ENCODE data around the gene ALDH16A1.
"Not testable (repeated sequence)": the region's sequence is repeated elsewhere in the genome, so short reads cannot be mapped to it uniquely, and the experiment has no call there.

Gene ALDH16A1

GRCh38 chr19:49442771-49443365 is 10.2 kb upstream of the ALDH16A1 start:
- H3K9me3 ChIP-seq (ENCODE audit: control insufficient read depth, low read length): no peaks in the 10 kb centered on the region
- H3K27me3 ChIP-seq (replicated peaks; ENCODE audit: control insufficient read depth, insufficient read depth, low read length): peaks cover 40% of the 10 kb centered on the region
- H3K4me3 ChIP-seq (ENCODE audit: low read length): peak overlapping the region; percentile 85
- peaks cover 8% of the 10 kb centered on the region for H3K4me1 ChIP-seq (ENCODE audit: control insufficient read depth, insufficient read depth, low read length)
- H3K36me3 ChIP-seq (ENCODE audit: control insufficient read depth, insufficient read depth, low read length, severe bottlenecking): no peaks in the 10 kb centered on the region
- DNase-seq (ENCODE audit: low read depth): peak; percentile 88
- H3K9ac ChIP-seq (ENCODE audit: low read length): peak overlapping the region; percentile 84

- Histone ChIP-seq H3K4me1 (ENCODE audit: control insufficient read depth, insufficient read depth, low read length) (peaks cover 10% of the 10 kb centered on the region), H3K9ac (ENCODE audit: low read length) (peak overlapping the region; percentile 84), H3K36me3 (ENCODE audit: control insufficient read depth, insufficient read depth, low read length, severe bottlenecking) (no peaks in the 10 kb centered on the region), H3K27me3 (replicated peaks; ENCODE audit: control insufficient read depth, insufficient read depth, low read length) (peaks cover 34% of the 10 kb centered on the region), H3K9me3 (ENCODE audit: control insufficient read depth, low read length) (no peaks in the 10 kb centered on the region), H3K4me3 (ENCODE audit: low read length) (peak overlapping the region; percentile 85)
- peak; percentile 97 for DNase-seq (ENCODE audit: low read depth)
These were observed 9.5 kb upstream of the ALDH16A1 start for GRCh38 chr19:49443366-49444099.

- Histone ChIP-seq H3K4me3 (ENCODE audit: low read length) (peak overlapping the region; percentile 85), H3K27me3 (replicated peaks; ENCODE audit: control insufficient read depth, insufficient read depth, low read length) (peaks cover 27% of the 10 kb centered on the region)
- DNase-seq (ENCODE audit: low read depth); H3K36me3 ChIP-seq (ENCODE audit: control insufficient read depth, insufficient read depth, low read length, severe bottlenecking); H3K4me1 ChIP-seq (ENCODE audit: control insufficient read depth, insufficient read depth, low read length); H3K9ac ChIP-seq (ENCODE audit: low read length); H3K9me3 ChIP-seq (ENCODE audit: control insufficient read depth, low read length): not testable (repeated sequence)
These were observed 8.8 kb upstream of the ALDH16A1 start for GRCh38 chr19:49444100-49444700.

GRCh38 chr19:49445997-49446396 is 7.0 kb upstream of the ALDH16A1 start:
- Histone ChIP-seq H3K4me3 (ENCODE audit: low read length) (no peak overlapping the region), H3K9ac (ENCODE audit: low read length) (no peak overlapping the region), H3K9me3 (ENCODE audit: control insufficient read depth, low read length) (no peaks in the 10 kb centered on the region), H3K4me1 (ENCODE audit: control insufficient read depth, insufficient read depth, low read length) (peaks cover 17% of the 10 kb centered on the region), H3K36me3 (ENCODE audit: control insufficient read depth, insufficient read depth, low read length, severe bottlenecking) (peaks cover 2% of the 10 kb centered on the region), H3K27me3 (replicated peaks; ENCODE audit: control insufficient read depth, insufficient read depth, low read length) (peaks cover 9% of the 10 kb centered on the region)
- no peak for DNase-seq (ENCODE audit: low read depth)

GRCh38 chr19:49447485-49448431 is 5.3 kb upstream of the ALDH16A1 start:
- peaks cover 13% of the 10 kb centered on the region for H3K4me1 ChIP-seq (ENCODE audit: control insufficient read depth, insufficient read depth, low read length)
- H3K27me3 ChIP-seq (replicated peaks; ENCODE audit: control insufficient read depth, insufficient read depth, low read length): no peaks in the 10 kb centered on the region
- peak overlapping the region; percentile 39 for H3K4me3 ChIP-seq (ENCODE audit: low read length)
- DNase-seq (ENCODE audit: low read depth): no peak
- peaks cover 2% of the 10 kb centered on the region for H3K36me3 ChIP-seq (ENCODE audit: control insufficient read depth, insufficient read depth, low read length, severe bottlenecking)
- no peaks in the 10 kb centered on the region for H3K9me3 ChIP-seq (ENCODE audit: control insufficient read depth, low read length)
- peak overlapping the region; percentile 52 for H3K9ac ChIP-seq (ENCODE audit: low read length)

- no peak for DNase-seq (ENCODE audit: low read depth)
- H3K9me3 ChIP-seq (ENCODE audit: control insufficient read depth, low read length): no peaks in the 10 kb centered on the region
- H3K27me3 ChIP-seq (replicated peaks; ENCODE audit: control insufficient read depth, insufficient read depth, low read length): no peaks in the 10 kb centered on the region
- H3K36me3 ChIP-seq (ENCODE audit: control insufficient read depth, insufficient read depth, low read length, severe bottlenecking): peaks cover 2% of the 10 kb centered on the region
- peak overlapping the region; percentile 52 for H3K9ac ChIP-seq (ENCODE audit: low read length)
- no peak overlapping the region for H3K4me3 ChIP-seq (ENCODE audit: low read length)
- peaks cover 13% of the 10 kb centered on the region for H3K4me1 ChIP-seq (ENCODE audit: control insufficient read depth, insufficient read depth, low read length)
These were observed 4.6 kb upstream of the ALDH16A1 start for GRCh38 chr19:49448432-49448786.

- no peaks in the 10 kb centered on the region for H3K27me3 ChIP-seq (replicated peaks; ENCODE audit: control insufficient read depth, insufficient read depth, low read length)
- peaks cover 26% of the 10 kb centered on the region for H3K4me1 ChIP-seq (ENCODE audit: control insufficient read depth, insufficient read depth, low read length)
- H3K9me3 ChIP-seq (ENCODE audit: control insufficient read depth, low read length): no peaks in the 10 kb centered on the region
- H3K36me3 ChIP-seq (ENCODE audit: control insufficient read depth, insufficient read depth, low read length, severe bottlenecking): peaks cover 2% of the 10 kb centered on the region
- H3K9ac ChIP-seq (ENCODE audit: low read length): peak overlapping the region; percentile 93
- peak overlapping the region; percentile 90 for H3K4me3 ChIP-seq (ENCODE audit: low read length)
- DNase-seq (ENCODE audit: low read depth): no peak
These were observed 2.6 kb upstream of the ALDH16A1 start for GRCh38 chr19:49450405-49450804.

- Histone ChIP-seq H3K4me3 (ENCODE audit: low read length) (peak within 1 kb of the TSS; percentile 96), H3K9me3 (ENCODE audit: control insufficient read depth, low read length) (no peaks in the 10 kb centered on the region), H3K9ac (ENCODE audit: low read length) (peak within 1 kb of the TSS; percentile 99), H3K4me1 (ENCODE audit: control insufficient read depth, insufficient read depth, low read length) (peaks cover 38% of the 10 kb centered on the region), H3K36me3 (ENCODE audit: control insufficient read depth, insufficient read depth, low read length, severe bottlenecking) (peaks cover 2% of the 10 kb centered on the region), H3K27me3 (replicated peaks; ENCODE audit: control insufficient read depth, insufficient read depth, low read length) (no peaks in the 10 kb centered on the region)
- peak; percentile 99 for DNase-seq (ENCODE audit: low read depth)
These were observed 1.4 kb upstream of the ALDH16A1 start, which contains the start of gene PIH1D1 for GRCh38 chr19:49451430-49452181. Gene PIH1D1 (minus strand): TSS chr19:49451814. CDS start chr19:49451574, 240 bp downstream.

- H3K9me3 ChIP-seq (ENCODE audit: control insufficient read depth, low read length): no peaks in the 10 kb centered on the region
- no peaks in the 10 kb centered on the region for H3K27me3 ChIP-seq (replicated peaks; ENCODE audit: control insufficient read depth, insufficient read depth, low read length)
- DNase-seq (ENCODE audit: low read depth): no peak
- H3K4me3 ChIP-seq (ENCODE audit: low read length): peak overlapping the region; percentile 96
- H3K4me1 ChIP-seq (ENCODE audit: control insufficient read depth, insufficient read depth, low read length): peaks cover 50% of the 10 kb centered on the region
- peak overlapping the region; percentile 99 for H3K9ac ChIP-seq (ENCODE audit: low read length)
- peaks cover 2% of the 10 kb centered on the region for H3K36me3 ChIP-seq (ENCODE audit: control insufficient read depth, insufficient read depth, low read length, severe bottlenecking)
These were observed 774 bp downstream of the ALDH16A1 start for GRCh38 chr19:49453757-49454240.

- H3K36me3 ChIP-seq (ENCODE audit: control insufficient read depth, insufficient read depth, low read length, severe bottlenecking): peaks cover 10% of the 10 kb centered on the region
- no peaks in the 10 kb centered on the region for H3K27me3 ChIP-seq (replicated peaks; ENCODE audit: control insufficient read depth, insufficient read depth, low read length)
- no peaks in the 10 kb centered on the region for H3K9me3 ChIP-seq (ENCODE audit: control insufficient read depth, low read length)
- peak; percentile 79 for DNase-seq (ENCODE audit: low read depth)
- no peak overlapping the region for H3K4me3 ChIP-seq (ENCODE audit: low read length)
- peaks cover 52% of the 10 kb centered on the region for H3K4me1 ChIP-seq (ENCODE audit: control insufficient read depth, insufficient read depth, low read length)
- H3K9ac ChIP-seq (ENCODE audit: low read length): peak overlapping the region; percentile 82
These were observed 2.7 kb downstream of the ALDH16A1 start for GRCh38 chr19:49455773-49456172.

Data from adipocyte (in vitro differentiated cells).